ENCODE results near the gene CCDC159.

CCDC159 gene

GRCh38 chr19:11401808-11402543 is 55.7 kb downstream of the CCDC159 start:
- ChIA-PET CTCF (interaction anchor here (1.2 to 1.3 kb wide), 2 partner anchors 19 to 21 kb away, joined by 3 to 6 read pairs; no protein-coding TSS in a partner anchor), POLR2A (no interaction called here)
- TF ChIP-seq BCL11B (tag by site-specific recombination; IDR thresholded peaks at IDR 0.05; ENCODE audit: low read depth) (peak; percentile 99), ZBTB7A (tag by site-specific recombination; IDR thresholded peaks at IDR 0.05; ENCODE audit: low read depth) (peak; percentile 74; the same call in 1 of the 2 replicates), KLF8 (tag by site-specific recombination; IDR thresholded peaks at IDR 0.05) (peak; percentile 37; the same call in 1 of the 2 replicates), ZBTB44 (tag by site-specific recombination; IDR thresholded peaks at IDR 0.05) (no peak), TCF7L2 (IDR thresholded peaks at IDR 0.05; ENCODE audit: borderline replicate concordance, low read depth, low read length) (no peak), BCL11A (tag by site-specific recombination; IDR thresholded peaks at IDR 0.05; ENCODE audit: low read depth) (peak; percentile 99), ZEB2 (tag by site-specific recombination; IDR thresholded peaks at IDR 0.05) (no peak)

More at GRCh38 chr19:11401808-11402543, 55.7 kb downstream of the CCDC159 start:
- H3K9me3 ChIP-seq (ENCODE audit: control insufficient read depth, insufficient read depth, low read depth, low read length): no peaks in the 10 kb centered on the region
- H3K27ac ChIP-seq (ENCODE audit: extremely low read depth, low read depth, low read length): no peak overlapping the region
- no peaks in the 10 kb centered on the region for H3K36me3 ChIP-seq (ENCODE audit: control insufficient read depth in 2 of 2, insufficient read depth in 1 of 2, low read length in 2 of 2)
- H3K4me1 ChIP-seq (ENCODE audit: control insufficient read depth, insufficient read depth, low read length): no peaks in the 10 kb centered on the region
- H3K4me3 ChIP-seq (ENCODE audit: low read depth, low read length): no peak overlapping the region
